HFFc6 (cell line): ENCODE measurements around the gene EFHC1. TPM values are rescaled to one million over a fixed set of nuclear protein-coding genes. Genes with fewer than 3 reads are reported as not detected.
A peak's percentile ranks its signal among the peaks of the same experiment; 100 is the strongest.

ENCODE experiments used
- DNase-seq: peaks from one replicate; pipeline ENCODE4 v3.0.0-alpha.2; 2018
- H3K27ac Mint-ChIP-seq: 2 replicates; pipeline ENCODE4 v1.8.0; 2020; ENCODE audit warnings: mild to moderate bottlenecking, mixed read lengths
- H3K27me3 Mint-ChIP-seq: 2 replicates; pipeline ENCODE4 v1.8.0; 2021; ENCODE audit warnings: mild to moderate bottlenecking, moderate library complexity, mixed read lengths; ENCODE audit not compliant: insufficient read depth
- H3K36me3 Mint-ChIP-seq: 2 replicates; pipeline ENCODE4 v1.8.0; 2021; ENCODE audit warnings: low read depth, mixed read lengths
- H3K4me1 Mint-ChIP-seq: 2 replicates; pipeline ENCODE4 v1.8.0; 2020; ENCODE audit warnings: low read depth, mixed read lengths
- H3K4me3 Mint-ChIP-seq: 2 replicates; pipeline ENCODE4 v1.8.0; 2020; ENCODE audit warnings: mild to moderate bottlenecking, moderate library complexity, mixed read lengths
- H3K9me3 Mint-ChIP-seq: 2 replicates; pipeline ENCODE4 v1.8.0; 2020; ENCODE audit warnings: mild to moderate bottlenecking, mixed read lengths
- CTCF ChIP-seq: fragments of 200-600 bp; sonication (generic); IDR thresholded peaks from 2 replicates; pipeline ENCODE4 v1.5.0; 2021; ENCODE audit warnings: antibody characterized with exemption, mild to moderate bottlenecking
- long read RNA-seq: library from polyadenylated mRNA; unstranded; transcript quantifications from one replicate; pipeline ENCODE4 v2.0.0, GENCODE V29; 2019
- total RNA-seq, 6 experiments: library from RNA; stranded (reverse); fragmentation: NEBNext Ultra II Directional; extraction: Animal tissue kit (Norgen Biotek cat#: 25700); gene quantifications; 2 replicates in 1 of 6; 3 replicates in 5 of 6; pipeline ENCODE4 v1.2.3, GENCODE V29; 2021

The EFHC1 gene
- total RNA-seq, result 10 to 100 TPM in 5 of 6 experiments, 1 to 10 TPM in 1; 10.0 to 17.3 (median 13.8) TPM
- long read RNA-seq, full-length matches to known transcripts, result 8 of 44 reads
- long read RNA-seq, partial matches to known transcripts, result 8 of 44 reads
- long read RNA-seq, other reads (novel, unspliced or antisense), result 28 of 44 reads

- H3K4me1 Mint-ChIP-seq, result peaks cover 47% of the 10 kb centered on the region
- no peak within 1 kb of the TSS for H3K4me3 Mint-ChIP-seq
- no peaks in the 10 kb centered on the region; the same call in 1 of the 2 replicates for H3K27me3 Mint-ChIP-seq
- no peak for TF ChIP-seq CTCF
- H3K36me3 Mint-ChIP-seq, result peaks cover 4% of the 10 kb centered on the region; the same call in 1 of the 2 replicates
- H3K9me3 Mint-ChIP-seq, result no peaks in the 10 kb centered on the region
- peak; percentile 98 for DNase-seq
- H3K27ac Mint-ChIP-seq, result no peak within 1 kb of the TSS
These were observed at the start of gene EFHC1 for GRCh38 chr6:52419809-52420667. Gene EFHC1, plus strand, starts transcription at chr6:52420342. Its CDS starts 69 bp downstream, at chr6:52420411.

- Mint-ChIP-seq H3K27ac (no peak overlapping the region), H3K27me3 (no peaks in the 10 kb centered on the region; the same call in 1 of the 2 replicates), H3K4me3 (no peak overlapping the region), H3K4me1 (no peaks in the 10 kb centered on the region), H3K36me3 (peaks cover 12% of the 10 kb centered on the region), H3K9me3 (peaks cover 4% of the 10 kb centered on the region)
- TF ChIP-seq CTCF, result no peak
- no peak for DNase-seq
These were observed 48.4 kb upstream of the EFHC1 start for GRCh38 chr6:52371656-52372191.

GRCh38 chr6:52373151-52373690 lies 46.9 kb upstream of the EFHC1 start:
- Mint-ChIP-seq H3K4me3 (no peak overlapping the region), H3K4me1 (peaks cover 6% of the 10 kb centered on the region), H3K27me3 (no peaks in the 10 kb centered on the region), H3K36me3 (peaks cover 12% of the 10 kb centered on the region), H3K27ac (no peak overlapping the region), H3K9me3 (peaks cover 4% of the 10 kb centered on the region)
- no peak for TF ChIP-seq CTCF
- DNase-seq, result no peak

- TF ChIP-seq CTCF, result no peak
- H3K27me3 Mint-ChIP-seq, result no peaks in the 10 kb centered on the region
- peaks cover 4% of the 10 kb centered on the region for H3K9me3 Mint-ChIP-seq
- peaks cover 12% of the 10 kb centered on the region for H3K36me3 Mint-ChIP-seq
- H3K4me1 Mint-ChIP-seq, result peaks cover 6% of the 10 kb centered on the region
- no peak for DNase-seq
- no peak overlapping the region for H3K4me3 Mint-ChIP-seq
- no peak overlapping the region for H3K27ac Mint-ChIP-seq
These were observed 45.9 kb upstream of the EFHC1 start for GRCh38 chr6:52374247-52374646.

GRCh38 chr6:52375780-52376556 lies 44.2 kb upstream of the EFHC1 start:
- H3K9me3 Mint-ChIP-seq, result peaks cover 4% of the 10 kb centered on the region
- H3K4me1 Mint-ChIP-seq, result peaks cover 6% of the 10 kb centered on the region
- peaks cover 12% of the 10 kb centered on the region for H3K36me3 Mint-ChIP-seq
- H3K27me3 Mint-ChIP-seq, result no peaks in the 10 kb centered on the region
- TF ChIP-seq CTCF, result no peak
- H3K4me3 Mint-ChIP-seq, result no peak overlapping the region
- no peak overlapping the region for H3K27ac Mint-ChIP-seq
- DNase-seq, result no peak
